Astrocyte of the spinal cord (primary cell): ENCODE measurements around the gene TYRP1.
A peak's percentile ranks its signal among the peaks of the same experiment; 100 is the strongest.

Experiments used
- DNase-seq: peaks from one replicate; pipeline ENCODE4 v3.0.0; 2011; ENCODE audit warnings: low read depth, low spot score
- H3K4me3 ChIP-seq: 2 replicates; pipeline ENCODE4 v1.5.1; 2011; ENCODE audit warnings: low read depth, mild to moderate bottlenecking, low read length, moderate library complexity
- in situ Hi-C: cut with HindIII; loops from 2 replicates; pipeline ENCODE4 v1.10.0; 2017; ENCODE audit warnings: low sequenced_read_pairs
- TF ChIP-seq, protein P1 (sequence below): IDR thresholded peaks from 2 replicates; pipeline ENCODE4 v1.5.1; 2012; ENCODE audit warnings: low read depth, mild to moderate bottlenecking, low read length, inconsistent platforms

Gene TYRP1

GRCh38 chr9:12657998-12658397 is 35.2 kb upstream of the TYRP1 start:
- DNase-seq, result no peak
- in situ Hi-C loops, result no loop called here
- TF ChIP-seq, protein P1, sequence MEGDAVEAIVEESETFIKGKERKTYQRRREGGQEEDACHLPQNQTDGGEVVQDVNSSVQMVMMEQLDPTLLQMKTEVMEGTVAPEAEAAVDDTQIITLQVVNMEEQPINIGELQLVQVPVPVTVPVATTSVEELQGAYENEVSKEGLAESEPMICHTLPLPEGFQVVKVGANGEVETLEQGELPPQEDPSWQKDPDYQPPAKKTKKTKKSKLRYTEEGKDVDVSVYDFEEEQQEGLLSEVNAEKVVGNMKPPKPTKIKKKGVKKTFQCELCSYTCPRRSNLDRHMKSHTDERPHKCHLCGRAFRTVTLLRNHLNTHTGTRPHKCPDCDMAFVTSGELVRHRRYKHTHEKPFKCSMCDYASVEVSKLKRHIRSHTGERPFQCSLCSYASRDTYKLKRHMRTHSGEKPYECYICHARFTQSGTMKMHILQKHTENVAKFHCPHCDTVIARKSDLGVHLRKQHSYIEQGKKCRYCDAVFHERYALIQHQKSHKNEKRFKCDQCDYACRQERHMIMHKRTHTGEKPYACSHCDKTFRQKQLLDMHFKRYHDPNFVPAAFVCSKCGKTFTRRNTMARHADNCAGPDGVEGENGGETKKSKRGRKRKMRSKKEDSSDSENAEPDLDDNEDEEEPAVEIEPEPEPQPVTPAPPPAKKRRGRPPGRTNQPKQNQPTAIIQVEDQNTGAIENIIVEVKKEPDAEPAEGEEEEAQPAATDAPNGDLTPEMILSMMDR, result no peak
- H3K4me3 ChIP-seq, result no peak overlapping the region

DNA sequence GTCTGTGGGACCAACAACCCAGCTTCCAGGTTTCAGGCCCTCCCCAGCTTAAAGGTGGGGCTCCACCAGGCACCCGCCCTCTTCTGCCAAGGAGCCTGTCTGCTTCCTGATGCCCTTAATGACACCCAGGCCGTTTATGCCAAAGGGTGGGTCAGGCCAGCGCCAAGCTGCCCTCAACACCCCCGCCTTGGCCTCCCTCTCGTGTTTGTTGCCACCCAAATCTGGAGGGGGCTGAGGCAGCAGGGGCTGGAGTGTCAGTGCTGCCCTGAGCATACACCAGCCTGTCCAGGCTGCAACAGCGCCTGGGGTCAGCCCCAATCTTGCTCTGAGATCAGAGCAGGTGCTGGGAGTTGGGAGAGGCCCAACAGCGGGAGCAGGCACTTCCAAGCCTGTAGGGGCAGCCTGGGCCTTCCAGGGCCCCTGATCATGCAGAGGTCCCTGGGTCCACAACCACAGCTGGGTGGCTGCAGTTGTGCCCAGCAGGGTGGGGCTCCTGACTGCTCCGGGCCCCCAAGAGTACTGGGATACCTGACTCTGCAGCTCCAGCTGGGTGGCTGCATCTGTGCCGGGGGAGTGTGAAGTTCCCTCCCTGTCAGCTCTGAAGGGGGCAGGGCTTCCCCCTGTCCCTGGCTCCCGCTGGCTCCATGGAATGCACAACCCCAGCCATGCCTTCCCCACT is 34.5 kb upstream of the TYRP1 start:
- no peak for DNase-seq
- in situ Hi-C loops, result no loop called here
- H3K4me3 ChIP-seq, result no peak overlapping the region
- TF ChIP-seq, protein P1, result no peak

- H3K4me3 ChIP-seq, result no peak overlapping the region
- no peak for DNase-seq
- in situ Hi-C loops, result no loop called here
- TF ChIP-seq, protein P1, result no peak
These were observed 34.0 kb upstream of the TYRP1 start for GRCh38 chr9:12659220-12659619.

GRCh38 chr9:12666813-12667212 is 26.4 kb upstream of the TYRP1 start:
- in situ Hi-C loops, result no loop called here
- H3K4me3 ChIP-seq, result no peak overlapping the region
- TF ChIP-seq, protein P1, result peak; percentile 4
- no peak for DNase-seq

- DNase-seq, result no peak
- no peak overlapping the region for H3K4me3 ChIP-seq
- TF ChIP-seq, protein P1, result no peak
- in situ Hi-C loops, result no loop called here
These were observed 25.3 kb upstream of the TYRP1 start for GRCh38 chr9:12667892-12668291.

- TF ChIP-seq, protein P1, result no peak
- in situ Hi-C loops, result no loop called here
- no peak overlapping the region for H3K4me3 ChIP-seq
- no peak for DNase-seq
These were observed 23.2 kb upstream of the TYRP1 start for GRCh38 chr9:12670006-12670405.
